Right lobe of liver (tissue), 4 donors: Measurements from ENCODE around the gene LYSMD4.

Experiments
- POLR2A ChIP-seq: fragments of 450-650 bp; IDR thresholded peaks from one replicate; pipeline ENCODE4 v1.6.1; 2017; ENCODE audit warnings: antibody characterized with exemption, mild to moderate bottlenecking
- TF ChIP-seq, protein P1 (sequence below), 4 donors: fragments of 200-600 bp in 3 of 4; fragments of 450-650 bp in 1 of 4; IDR thresholded peaks; one replicate each; pipeline versions ENCODE4 v1.5.1 to v1.8.0; 2016 to 2022; ENCODE audit warnings: antibody characterized with exemption in 4 of 4, mild to moderate bottlenecking in 2 of 4
- donor health status: DM: no; HTN: no; CAD: no.
- donor health status: DM: no; HTN: no; CAD: no.
- donor health status: DM: no; HTN: yes; CAD: no.

DNA sequence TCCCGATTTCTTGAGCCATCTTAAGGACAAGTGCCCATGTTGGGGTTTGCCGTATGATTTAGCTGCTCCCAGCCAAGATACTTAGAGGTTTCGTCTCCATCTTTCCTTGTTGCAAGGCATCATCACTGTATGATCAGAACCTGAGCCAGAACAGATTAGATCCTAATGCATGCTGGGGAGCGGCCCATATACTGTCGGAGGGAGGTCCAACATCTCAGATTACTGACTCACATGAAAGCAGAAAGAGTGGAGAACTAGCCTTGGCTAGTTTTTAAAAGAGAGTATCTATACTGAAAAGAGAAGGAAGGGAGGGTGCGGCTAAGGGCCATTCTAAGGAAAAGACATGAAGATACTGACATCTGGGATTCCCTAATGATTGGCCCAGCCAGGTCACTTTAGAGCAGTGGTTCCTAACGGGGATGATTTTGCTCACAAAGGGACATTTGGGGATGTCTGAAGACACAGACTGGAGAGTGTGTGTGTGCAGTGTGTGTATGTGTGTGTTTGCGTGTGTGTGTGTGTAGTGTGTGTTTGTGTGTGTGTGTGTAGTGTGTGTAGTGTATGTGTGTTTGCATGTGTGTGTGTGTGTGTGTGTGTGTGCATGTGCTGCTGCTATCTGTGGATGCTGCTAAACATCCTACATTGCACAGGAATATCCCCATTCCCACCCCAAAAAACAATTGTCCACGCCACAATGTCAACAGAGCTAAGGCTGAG lies 12.3 kb upstream of the LYSMD4 start:
- TF ChIP-seq, protein P1, sequence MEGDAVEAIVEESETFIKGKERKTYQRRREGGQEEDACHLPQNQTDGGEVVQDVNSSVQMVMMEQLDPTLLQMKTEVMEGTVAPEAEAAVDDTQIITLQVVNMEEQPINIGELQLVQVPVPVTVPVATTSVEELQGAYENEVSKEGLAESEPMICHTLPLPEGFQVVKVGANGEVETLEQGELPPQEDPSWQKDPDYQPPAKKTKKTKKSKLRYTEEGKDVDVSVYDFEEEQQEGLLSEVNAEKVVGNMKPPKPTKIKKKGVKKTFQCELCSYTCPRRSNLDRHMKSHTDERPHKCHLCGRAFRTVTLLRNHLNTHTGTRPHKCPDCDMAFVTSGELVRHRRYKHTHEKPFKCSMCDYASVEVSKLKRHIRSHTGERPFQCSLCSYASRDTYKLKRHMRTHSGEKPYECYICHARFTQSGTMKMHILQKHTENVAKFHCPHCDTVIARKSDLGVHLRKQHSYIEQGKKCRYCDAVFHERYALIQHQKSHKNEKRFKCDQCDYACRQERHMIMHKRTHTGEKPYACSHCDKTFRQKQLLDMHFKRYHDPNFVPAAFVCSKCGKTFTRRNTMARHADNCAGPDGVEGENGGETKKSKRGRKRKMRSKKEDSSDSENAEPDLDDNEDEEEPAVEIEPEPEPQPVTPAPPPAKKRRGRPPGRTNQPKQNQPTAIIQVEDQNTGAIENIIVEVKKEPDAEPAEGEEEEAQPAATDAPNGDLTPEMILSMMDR (IDR thresholded peaks at IDR 0.05), result no peak
- TF ChIP-seq POLR2A, result no peak
